HEK293 (cell line): ENCODE results near the gene MSI1.

ENCODE experiments used
- CTCF ChIA-PET: fragments of 350-600 bp; formaldehyde crosslinking; extraction: SDS; loops from one replicate; lab custom pipeline; 2021; ENCODE audit warnings: antibody characterized with exemption; lab: Yijun Ruan, JAX
- POLR2A ChIA-PET: fragments of 300-600 bp; formaldehyde crosslinking; extraction: SDS; loops from one replicate; lab custom pipeline; 2020; ENCODE audit warnings: antibody characterized with exemption, inconsistent platforms; lab: Yijun Ruan, JAX
- H3K27ac ChIP-seq: fragments of 200-500 bp; sonication (Bioruptor generic); 2 replicates; pipeline ENCODE4 v1.5.1; 2014; ENCODE audit warnings: low read depth, low read length, control low read depth, inconsistent platforms; ENCODE audit errors: extremely low read depth
- H3K36me3 ChIP-seq, 2 experiments: fragments of 200-500 bp in 1 of 2; sonication (Bioruptor generic) in 1 of 2; 1 replicate in 1 of 2; 2 replicates in 1 of 2; pipeline ENCODE4 v1.5.1; 2014 to 2017; ENCODE audit warnings: inconsistent platforms in 2 of 2, low read length in 2 of 2; ENCODE audit not compliant: control insufficient read depth in 2 of 2, insufficient read depth in 1 of 2
- H3K4me1 ChIP-seq: fragments of 200-500 bp; sonication (Bioruptor generic); 2 replicates; pipeline ENCODE4 v1.5.1; 2014; ENCODE audit warnings: mild to moderate bottlenecking, low read length, inconsistent platforms; ENCODE audit not compliant: control insufficient read depth, insufficient read depth
- H3K4me3 ChIP-seq: 2 replicates; pipeline ENCODE4 v1.5.1; 2011; ENCODE audit warnings: low read depth, mild to moderate bottlenecking, control low read depth, low read length, moderate library complexity
- H3K9me3 ChIP-seq: fragments of 200-500 bp; sonication (Bioruptor generic); 2 replicates; pipeline ENCODE4 v1.5.1; 2014; ENCODE audit warnings: low read depth, low read length, inconsistent platforms; ENCODE audit not compliant: control insufficient read depth, insufficient read depth
- AEBP2 ChIP-seq: fragments of 450-650 bp; formaldehyde crosslinking; IDR thresholded peaks from 2 replicates; pipeline ENCODE4 v1.5.1; 2016; ENCODE audit warnings: missing biosample characterization, missing genetic modification characterization, borderline replicate concordance
- BCL11B ChIP-seq: fragments of 450-650 bp; formaldehyde crosslinking; IDR thresholded peaks from 2 replicates; pipeline ENCODE4 v1.5.1; 2016; ENCODE audit warnings: low read depth, missing biosample characterization, missing genetic modification characterization
- KLF8 ChIP-seq: fragments of 450-650 bp; formaldehyde crosslinking; IDR thresholded peaks from 2 replicates; pipeline ENCODE4 v1.5.1; 2016; ENCODE audit warnings: missing biosample characterization, missing genetic modification characterization
- MEIS1 ChIP-seq: sonication (generic); formaldehyde crosslinking; IDR thresholded peaks from 2 replicates; pipeline ENCODE4 v1.8.1; 2022; ENCODE audit warnings: missing genetic modification reagents, mild to moderate bottlenecking, borderline replicate concordance
- ZFP37 ChIP-seq: fragments of 450-650 bp; formaldehyde crosslinking; IDR thresholded peaks from 2 replicates; pipeline ENCODE4 v1.5.1; 2016; ENCODE audit warnings: missing biosample characterization, missing genetic modification characterization
- ZNF10 ChIP-seq: fragments of 450-650 bp; formaldehyde crosslinking; IDR thresholded peaks from 2 replicates; pipeline ENCODE4 v1.5.1; 2017; ENCODE audit warnings: missing biosample characterization, missing genetic modification characterization
- ZNF132 ChIP-seq: fragments of 450-650 bp; formaldehyde crosslinking; IDR thresholded peaks from 2 replicates; pipeline ENCODE4 v1.5.1; 2017; ENCODE audit warnings: missing biosample characterization, missing genetic modification characterization, borderline replicate concordance
- ZNF157 ChIP-seq: fragments of 450-650 bp; formaldehyde crosslinking; IDR thresholded peaks from 2 replicates; pipeline ENCODE4 v1.5.1; 2016; ENCODE audit warnings: missing biosample characterization, missing genetic modification characterization
- ZNF175 ChIP-seq: fragments of 450-650 bp; formaldehyde crosslinking; IDR thresholded peaks from 2 replicates; pipeline ENCODE4 v1.5.1; 2016; ENCODE audit warnings: missing biosample characterization, missing genetic modification characterization
- ZNF2 ChIP-seq: fragments of 450-650 bp; formaldehyde crosslinking; IDR thresholded peaks from 2 replicates; pipeline ENCODE4 v1.5.1; 2016; ENCODE audit warnings: missing biosample characterization, missing genetic modification characterization
- ZNF302 ChIP-seq: fragments of 450-650 bp; formaldehyde crosslinking; IDR thresholded peaks from 2 replicates; pipeline ENCODE4 v1.5.1; 2016; ENCODE audit warnings: missing biosample characterization, missing genetic modification characterization, low read depth
- ZNF48 ChIP-seq: fragments of 450-650 bp; formaldehyde crosslinking; IDR thresholded peaks from 2 replicates; pipeline ENCODE4 v1.5.1; 2016; ENCODE audit warnings: missing biosample characterization, missing genetic modification characterization
- ZNF521 ChIP-seq: fragments of 450-650 bp; formaldehyde crosslinking; IDR thresholded peaks from 2 replicates; pipeline ENCODE4 v1.5.1; 2017; ENCODE audit warnings: missing biosample characterization, mild to moderate bottlenecking, missing genetic modification characterization
- ZNF560 ChIP-seq: fragments of 450-650 bp; formaldehyde crosslinking; IDR thresholded peaks from 2 replicates; pipeline ENCODE4 v1.5.1; 2017; ENCODE audit warnings: missing biosample characterization, missing genetic modification characterization, borderline replicate concordance
- ZNF658 ChIP-seq: fragments of 450-650 bp; formaldehyde crosslinking; IDR thresholded peaks from 2 replicates; pipeline ENCODE4; 2016; ENCODE audit warnings: missing biosample characterization, missing genetic modification characterization
- ZNF791 ChIP-seq: fragments of 450-650 bp; formaldehyde crosslinking; IDR thresholded peaks from 2 replicates; pipeline ENCODE4 v1.5.1; 2016; ENCODE audit warnings: missing biosample characterization, missing genetic modification characterization
- ZNF830 ChIP-seq: fragments of 450-650 bp; IDR thresholded peaks from 2 replicates; pipeline ENCODE4 v1.5.0; 2018; ENCODE audit warnings: missing biosample characterization, missing genetic modification characterization, low read depth, mild to moderate bottlenecking, moderate library complexity
- TF ChIP-seq, protein P1 (sequence below): fragments of 450-650 bp; formaldehyde crosslinking; IDR thresholded peaks from 2 replicates; pipeline ENCODE4 v1.5.1; 2016; ENCODE audit warnings: missing biosample characterization, missing genetic modification characterization, borderline replicate concordance
- TF ChIP-seq, protein P2 (sequence below): fragments of 450-650 bp; formaldehyde crosslinking; IDR thresholded peaks from 2 replicates; pipeline ENCODE4; 2016; ENCODE audit warnings: missing biosample characterization, missing genetic modification characterization

The MSI1 gene

GRCh38 chr12:120404271-120404670 is 35.3 kb upstream of the MSI1 start:
- H3K27ac ChIP-seq, result no peak overlapping the region
- ChIA-PET POLR2A (no interaction called here), CTCF (interaction anchor here (0.7 kb wide), 1 partner anchor 26 kb away, joined by 3 read pairs; no protein-coding TSS in a partner anchor)
- H3K4me3 ChIP-seq, result no peak overlapping the region
- TF ChIP-seq ZNF157 (tag by site-specific recombination), result no peak
- TF ChIP-seq, protein P1, sequence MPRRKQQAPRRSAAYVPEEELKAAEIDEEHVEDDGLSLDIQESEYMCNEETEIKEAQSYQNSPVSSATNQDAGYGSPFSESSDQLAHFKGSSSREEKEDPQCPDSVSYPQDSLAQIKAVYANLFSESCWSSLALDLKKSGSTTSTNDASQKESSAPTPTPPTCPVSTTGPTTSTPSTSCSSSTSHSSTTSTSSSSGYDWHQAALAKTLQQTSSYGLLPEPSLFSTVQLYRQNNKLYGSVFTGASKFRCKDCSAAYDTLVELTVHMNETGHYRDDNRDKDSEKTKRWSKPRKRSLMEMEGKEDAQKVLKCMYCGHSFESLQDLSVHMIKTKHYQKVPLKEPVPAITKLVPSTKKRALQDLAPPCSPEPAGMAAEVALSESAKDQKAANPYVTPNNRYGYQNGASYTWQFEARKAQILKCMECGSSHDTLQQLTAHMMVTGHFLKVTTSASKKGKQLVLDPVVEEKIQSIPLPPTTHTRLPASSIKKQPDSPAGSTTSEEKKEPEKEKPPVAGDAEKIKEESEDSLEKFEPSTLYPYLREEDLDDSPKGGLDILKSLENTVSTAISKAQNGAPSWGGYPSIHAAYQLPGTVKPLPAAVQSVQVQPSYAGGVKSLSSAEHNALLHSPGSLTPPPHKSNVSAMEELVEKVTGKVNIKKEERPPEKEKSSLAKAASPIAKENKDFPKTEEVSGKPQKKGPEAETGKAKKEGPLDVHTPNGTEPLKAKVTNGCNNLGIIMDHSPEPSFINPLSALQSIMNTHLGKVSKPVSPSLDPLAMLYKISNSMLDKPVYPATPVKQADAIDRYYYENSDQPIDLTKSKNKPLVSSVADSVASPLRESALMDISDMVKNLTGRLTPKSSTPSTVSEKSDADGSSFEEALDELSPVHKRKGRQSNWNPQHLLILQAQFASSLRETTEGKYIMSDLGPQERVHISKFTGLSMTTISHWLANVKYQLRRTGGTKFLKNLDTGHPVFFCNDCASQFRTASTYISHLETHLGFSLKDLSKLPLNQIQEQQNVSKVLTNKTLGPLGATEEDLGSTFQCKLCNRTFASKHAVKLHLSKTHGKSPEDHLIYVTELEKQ, result no peak
- TF ChIP-seq ZNF48, result no peak
- TF ChIP-seq, protein P2, sequence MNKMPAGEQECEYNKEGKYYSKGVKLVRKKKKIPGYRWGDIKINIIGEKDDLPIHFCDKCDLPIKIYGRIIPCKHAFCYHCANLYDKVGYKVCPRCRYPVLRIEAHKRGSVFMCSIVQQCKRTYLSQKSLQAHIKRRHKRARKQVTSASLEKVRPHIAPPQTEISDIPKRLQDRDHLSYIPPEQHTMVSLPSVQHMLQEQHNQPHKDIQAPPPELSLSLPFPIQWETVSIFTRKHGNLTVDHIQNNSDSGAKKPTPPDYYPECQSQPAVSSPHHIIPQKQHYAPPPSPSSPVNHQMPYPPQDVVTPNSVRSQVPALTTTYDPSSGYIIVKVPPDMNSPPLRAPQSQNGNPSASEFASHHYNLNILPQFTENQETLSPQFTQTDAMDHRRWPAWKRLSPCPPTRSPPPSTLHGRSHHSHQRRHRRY, result no peak
- no peak for TF ChIP-seq ZNF830 (tag by site-specific recombination)
- no peak for TF ChIP-seq ZFP37 (tag by site-specific recombination)
- TF ChIP-seq ZNF658 (tag by site-specific recombination), result no peak
- TF ChIP-seq ZNF10 (tag by site-specific recombination), result no peak
- no peak for TF ChIP-seq ZNF175 (tag by site-specific recombination)
- no peak for TF ChIP-seq ZNF2 (tag by site-specific recombination)
- H3K9me3 ChIP-seq, result no peaks in the 10 kb centered on the region
- peaks cover 3% of the 10 kb centered on the region; the same call in 1 of the 2 replicates for H3K4me1 ChIP-seq
- H3K36me3 ChIP-seq, result no peaks in the 10 kb centered on the region

- Histone ChIP-seq H3K9me3 (no peaks in the 10 kb centered on the region), H3K4me1 (peaks cover 3% of the 10 kb centered on the region; the same call in 1 of the 2 replicates), H3K4me3 (no peak overlapping the region), H3K36me3 (no peaks in the 10 kb centered on the region), H3K27ac (no peak overlapping the region)
- TF ChIP-seq ZNF157 (tag by site-specific recombination) (no peak), BCL11B (tag by site-specific recombination) (no peak), ZNF302 (tag by site-specific recombination) (no peak), ZNF521 (tag by site-specific recombination) (no peak), MEIS1 (CRISPR knock-in tag) (no peak), AEBP2 (no peak), ZNF560 (no peak), KLF8 (tag by site-specific recombination) (no peak), ZNF791 (tag by site-specific recombination) (no peak), ZNF132 (tag by site-specific recombination) (no peak)
- POLR2A ChIA-PET, result no interaction called here
- CTCF ChIA-PET, result interaction anchor here (1.3 kb wide), 1 partner anchor 9 kb away, joined by 5 read pairs; no protein-coding TSS in a partner anchor
These were observed 34.9 kb upstream of the MSI1 start for GRCh38 chr12:120403869-120404268.
